Esophagus muscularis mucosa (tissue), 4 donors: ENCODE measurements around the gene EHD4.

Source experiments
- EP300 ChIP-seq: sonication (generic); formaldehyde crosslinking; IDR thresholded peaks from one replicate; pipeline ENCODE4 v1.6.1; 2017; ENCODE audit warnings: antibody characterized with exemption
- POLR2A ChIP-seq: fragments of 450-650 bp; IDR thresholded peaks from one replicate; pipeline ENCODE4 v1.6.1; 2017; ENCODE audit warnings: antibody characterized with exemption, moderate library complexity, mild to moderate bottlenecking, low read depth
- TF ChIP-seq, protein P1 (sequence below), 3 experiments: fragments of 200-600 bp in 2 of 3; fragments of 450-650 bp in 1 of 3; sonication (generic) in 2 of 3; IDR thresholded peaks; one replicate each; pipeline ENCODE4 v1.5.1; 2017 to 2019; ENCODE audit warnings: antibody characterized with exemption in 3 of 3, mild to moderate bottlenecking in 2 of 3, moderate library complexity in 1 of 3

DNA sequence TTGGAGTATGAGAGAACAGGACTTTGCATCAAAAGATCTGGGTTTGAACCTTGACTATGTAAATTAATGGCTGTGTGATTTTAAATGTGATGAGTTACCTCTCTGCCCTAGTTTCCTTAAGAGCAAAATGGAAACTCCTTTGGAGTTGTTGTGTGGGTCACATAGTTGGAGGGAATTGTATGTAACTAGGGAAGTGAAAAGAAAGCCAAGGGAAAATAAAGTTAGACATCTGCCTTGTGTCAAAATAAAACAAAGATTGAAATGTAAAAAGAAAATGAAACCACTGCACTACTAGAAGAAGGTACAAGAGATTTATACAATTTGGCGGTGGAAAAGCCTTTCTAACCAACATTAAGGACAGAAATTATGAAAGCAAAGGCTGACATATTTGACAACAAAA, 1.7 kb upstream of the EHD4 start:
- TF ChIP-seq, protein P1, sequence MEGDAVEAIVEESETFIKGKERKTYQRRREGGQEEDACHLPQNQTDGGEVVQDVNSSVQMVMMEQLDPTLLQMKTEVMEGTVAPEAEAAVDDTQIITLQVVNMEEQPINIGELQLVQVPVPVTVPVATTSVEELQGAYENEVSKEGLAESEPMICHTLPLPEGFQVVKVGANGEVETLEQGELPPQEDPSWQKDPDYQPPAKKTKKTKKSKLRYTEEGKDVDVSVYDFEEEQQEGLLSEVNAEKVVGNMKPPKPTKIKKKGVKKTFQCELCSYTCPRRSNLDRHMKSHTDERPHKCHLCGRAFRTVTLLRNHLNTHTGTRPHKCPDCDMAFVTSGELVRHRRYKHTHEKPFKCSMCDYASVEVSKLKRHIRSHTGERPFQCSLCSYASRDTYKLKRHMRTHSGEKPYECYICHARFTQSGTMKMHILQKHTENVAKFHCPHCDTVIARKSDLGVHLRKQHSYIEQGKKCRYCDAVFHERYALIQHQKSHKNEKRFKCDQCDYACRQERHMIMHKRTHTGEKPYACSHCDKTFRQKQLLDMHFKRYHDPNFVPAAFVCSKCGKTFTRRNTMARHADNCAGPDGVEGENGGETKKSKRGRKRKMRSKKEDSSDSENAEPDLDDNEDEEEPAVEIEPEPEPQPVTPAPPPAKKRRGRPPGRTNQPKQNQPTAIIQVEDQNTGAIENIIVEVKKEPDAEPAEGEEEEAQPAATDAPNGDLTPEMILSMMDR (IDR thresholded peaks at IDR 0.05): no peak
- TF ChIP-seq EP300 (no peak), POLR2A (no peak)
